PC-3 (cell line): Measurements from ENCODE around the gene VPREB3. TPM values are rescaled to one million over a fixed set of nuclear protein-coding genes. Genes with fewer than 3 reads are reported as not detected.

ENCODE experiments used
- ATAC-seq: fragments of 200-7000 bp; cut with Tn5 transposase; 2 replicates; pipeline ENCODE4 v1.9.1; 2020; ENCODE audit warnings: mild to moderate bottlenecking, moderate library complexity
- BruUV-seq: library from RNA; stranded (reverse); fragments of 400-500 nt; replicated peaks from 2 replicates; lab custom pipeline; 2021; lab: Mats Ljungman, UMichigan
- CTCF ChIA-PET: fragments of 300-600 bp; sonication (Branson Sonifier 250); formaldehyde crosslinking; loops from one replicate; lab custom pipeline; 2022; ENCODE audit warnings: antibody characterized with exemption; lab: Charles Lee
- POLR2A ChIA-PET: fragments of 300-600 bp; sonication (Branson Sonifier 250); formaldehyde crosslinking; loops from one replicate; lab custom pipeline; 2022; ENCODE audit warnings: antibody characterized with exemption; ENCODE audit not compliant: unreplicated experiment; lab: Charles Lee
- DNase-seq: peaks from one replicate; pipeline ENCODE4 v3.0.0-alpha.2; 2015
- H2AFZ ChIP-seq: fragments of 300-600 bp; sonication (generic); 2 replicates; pipeline ENCODE4 v1.6.0; 2016; ENCODE audit warnings: antibody characterized with exemption, low read length
- H3F3A ChIP-seq: fragments of 300-600 bp; sonication (generic); one replicate; pipeline ENCODE4 v1.6.0; 2017; ENCODE audit warnings: antibody characterized with exemption, low read length, control low read depth, mild to moderate bottlenecking; ENCODE audit not compliant: unreplicated experiment
- H3K27ac ChIP-seq: fragments of 300-600 bp; sonication (generic); 2 replicates; pipeline ENCODE4 v1.5.1; 2016; ENCODE audit warnings: mild to moderate bottlenecking, low read length
- H3K27me3 ChIP-seq: fragments of 300-600 bp; sonication (generic); 2 replicates; pipeline ENCODE4 v1.6.1; 2016; ENCODE audit warnings: low read length, mixed read lengths
- H3K36me3 ChIP-seq: fragments of 300-600 bp; sonication (generic); 2 replicates; pipeline ENCODE4 v1.6.1; 2016; ENCODE audit warnings: low read depth, mixed run types, low read length, mixed read lengths
- H3K4me1 ChIP-seq: fragments of 300-600 bp; sonication (generic); 2 replicates; pipeline ENCODE4 v1.5.1; 2016; ENCODE audit warnings: low read length; ENCODE audit not compliant: insufficient read depth
- H3K4me2 ChIP-seq: fragments of 300-600 bp; sonication (generic); 2 replicates; pipeline ENCODE4 v1.6.0; 2016; ENCODE audit warnings: low read length
- H3K4me3 ChIP-seq: fragments of 300-600 bp; sonication (generic); 2 replicates; pipeline ENCODE4 v1.5.1; 2016; ENCODE audit warnings: mild to moderate bottlenecking, low read length, mixed read lengths
- H3K79me2 ChIP-seq: fragments of 300-600 bp; sonication (generic); 2 replicates; pipeline ENCODE4 v1.6.1; 2017; ENCODE audit warnings: low read length, mixed read lengths
- H3K9ac ChIP-seq: fragments of 300-600 bp; sonication (generic); 2 replicates; pipeline ENCODE4 v1.6.0; 2016; ENCODE audit warnings: mild to moderate bottlenecking, low read length
- H3K9me2 ChIP-seq: fragments of 300-600 bp; sonication (generic); replicated peaks from 2 replicates; pipeline ENCODE4 v1.6.1; 2016; ENCODE audit warnings: mixed run types, low read length, mixed read lengths
- H3K9me3 ChIP-seq: fragments of 300-600 bp; sonication (generic); 2 replicates; pipeline ENCODE4 v1.6.1; 2016; ENCODE audit warnings: low read length, mixed read lengths
- H4K20me1 ChIP-seq: fragments of 300-600 bp; sonication (generic); 2 replicates; pipeline ENCODE4 v1.6.1; 2016; ENCODE audit warnings: low read length, mixed read lengths
- CTCF ChIP-seq: fragments of 300-600 bp; sonication (generic); conservative IDR thresholded peaks from 2 replicates; pipeline ENCODE4 v1.5.1; 2017; ENCODE audit warnings: antibody characterized with exemption, low read depth, mild to moderate bottlenecking, low read length
- EZH2 ChIP-seq: fragments of 300-600 bp; sonication (generic); IDR thresholded peaks from one replicate; pipeline ENCODE4 v1.6.1; 2017; ENCODE audit warnings: antibody characterized with exemption, mild to moderate bottlenecking, low read length; ENCODE audit not compliant: unreplicated experiment
- EZH2phosphoT487 ChIP-seq: fragments of 300-600 bp; sonication (generic); IDR thresholded peaks from 2 replicates; pipeline ENCODE4 v1.6.1; 2018; ENCODE audit warnings: mild to moderate bottlenecking, antibody characterized with exemption, low read length, borderline replicate concordance
- intact Hi-C: fragments of 100-400 bp; cut with micrococcal nuclease; formaldehyde crosslinking; loops from 2 replicates; pipeline ENCODE4 v1.9.0; 2023
- total RNA-seq: library from RNA; depleted of rRNA; stranded (reverse); fragments of >200 nt; gene quantifications from 2 replicates; pipeline ENCODE4 v1.2.3, GENCODE V29; 2014

Gene VPREB3
- total RNA-seq, 1 experiment from 2014 or later: 0.77 TPM

DNA sequence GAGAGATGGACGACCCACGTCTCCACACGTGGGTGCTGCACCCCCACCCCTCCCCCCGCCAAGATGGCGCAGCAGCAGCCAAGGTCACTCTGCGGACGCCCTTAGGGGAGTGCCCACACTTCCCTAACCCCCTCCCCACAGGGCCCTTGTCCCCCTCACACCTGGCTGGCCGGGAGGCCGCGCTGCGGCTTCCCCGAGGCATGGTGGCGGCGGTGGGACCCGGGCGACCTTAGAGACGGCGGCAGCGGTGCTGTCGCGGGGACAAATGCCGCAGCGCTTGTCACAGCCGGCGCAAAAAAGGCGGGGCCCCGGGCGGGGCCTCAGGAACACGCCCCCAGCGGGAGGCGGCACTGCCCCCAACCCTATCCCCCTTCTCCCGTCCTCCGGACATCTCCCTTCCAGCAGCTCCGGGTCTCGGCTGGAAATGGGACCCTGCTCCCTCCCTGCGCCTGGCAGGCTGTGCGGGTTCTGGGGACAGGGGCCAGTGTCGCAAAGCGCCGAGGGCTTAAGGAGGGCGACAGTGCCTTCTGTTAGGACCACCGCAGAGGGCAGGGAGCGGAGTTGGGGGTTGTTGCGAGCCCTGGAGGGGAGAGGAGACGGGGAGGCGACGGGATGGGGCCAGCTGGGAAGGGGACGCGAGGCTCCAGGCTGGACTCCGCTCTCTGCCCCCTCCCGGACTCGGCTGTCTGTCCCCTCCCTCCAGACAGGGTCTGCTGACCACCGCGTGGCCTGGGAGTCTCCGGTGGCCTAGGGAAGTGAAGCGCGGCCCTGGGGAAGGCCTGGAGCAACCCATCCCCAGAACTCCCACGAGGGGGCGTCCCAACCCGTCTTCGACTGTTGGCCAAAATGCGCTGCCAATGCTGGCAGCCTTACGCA, 13.7 kb upstream of the VPREB3 start, which contains the start of gene CHCHD10:
Gene CHCHD10, minus strand, starts transcription at position 300 of the 876 bp plus-strand sequence. Its CDS starts 98 bp downstream, at position 202.
- Histone ChIP-seq H3K9ac (peak within 1 kb of the TSS; percentile 86), H3K4me2 (peak within 1 kb of the TSS; percentile 99), H3K27ac (peak within 1 kb of the TSS; percentile 50), H2AFZ (peak within 1 kb of the TSS; percentile 99), H3K4me1 (peaks cover 4% of the 10 kb centered on the region; the same call in 1 of the 2 replicates), H3K79me2 (peaks cover 22% of the 10 kb centered on the region), H3K9me3 (no peaks in the 10 kb centered on the region), H3F3A (no peaks in the 10 kb centered on the region), H3K4me3 (peak within 1 kb of the TSS; percentile 97), H3K27me3 (no peaks in the 10 kb centered on the region), H3K36me3 (peaks cover 5% of the 10 kb centered on the region; the same call in 1 of the 2 replicates), H3K9me2 (no peaks in the 10 kb centered on the region), H4K20me1 (no peaks in the 10 kb centered on the region)
- TF ChIP-seq CTCF (peak; percentile 71), EZH2phosphoT487 (no peak), EZH2 (no peak)
- ChIA-PET CTCF (interaction anchor here (1.0 kb wide), 1 partner anchor 82 kb away, joined by 4 read pairs; no protein-coding TSS in a partner anchor), POLR2A (no interaction called here)
- TSS peak; percentile 77 for BruUV-seq
- peak; percentile 76 for DNase-seq
- ATAC-seq: peak; percentile 66
- intact Hi-C loops: loop anchor here (5.0 kb wide), 1 partner anchor 79 kb away; no protein-coding TSS in a partner anchor

DNA sequence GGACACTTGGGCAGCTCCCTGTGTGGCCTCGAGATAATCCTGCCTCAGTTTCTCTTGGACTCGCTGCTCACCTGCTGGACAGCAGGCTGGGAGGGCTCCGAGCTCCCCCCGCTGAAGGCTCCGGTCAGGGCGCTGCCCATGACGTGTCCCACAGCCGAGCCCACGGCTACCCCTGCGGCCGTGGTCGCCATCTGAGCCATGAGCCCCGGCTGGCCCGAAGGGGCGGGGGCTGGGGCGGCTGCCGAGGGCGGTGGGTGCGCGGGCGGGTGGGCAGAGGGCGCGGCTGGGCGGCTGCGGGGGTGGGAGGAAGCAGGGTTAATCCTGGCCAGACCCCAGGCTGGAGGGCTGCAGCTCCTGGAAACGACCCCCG, 13.1 kb upstream of the VPREB3 start:
- H4K20me1 ChIP-seq: no peaks in the 10 kb centered on the region
- ChIA-PET CTCF (interaction anchor here (1.0 kb wide), 1 partner anchor 82 kb away, joined by 4 read pairs; no protein-coding TSS in a partner anchor), POLR2A (no interaction called here)
- no peaks in the 10 kb centered on the region for H3K9me3 ChIP-seq
- peaks cover 4% of the 10 kb centered on the region; the same call in 1 of the 2 replicates for H3K4me1 ChIP-seq
- H3K79me2 ChIP-seq: peaks cover 22% of the 10 kb centered on the region
- TF ChIP-seq EZH2: no peak
- no peak for TF ChIP-seq EZH2phosphoT487
- no peak for TF ChIP-seq CTCF
- H2AFZ ChIP-seq: peak overlapping the region; percentile 99; the same call in 1 of the 2 replicates
- no peaks in the 10 kb centered on the region for H3F3A ChIP-seq
- ATAC-seq (peak; percentile 3; the same call in 1 of the 2 replicates), DNase-seq (no peak)
- H3K4me2 ChIP-seq: peak overlapping the region; percentile 99
- no peaks in the 10 kb centered on the region for H3K27me3 ChIP-seq
- H3K9me2 ChIP-seq: no peaks in the 10 kb centered on the region
- peaks cover 5% of the 10 kb centered on the region; the same call in 1 of the 2 replicates for H3K36me3 ChIP-seq
- H3K4me3 ChIP-seq: peak overlapping the region; percentile 97
- H3K27ac ChIP-seq: peak overlapping the region; percentile 50
- peak overlapping the region; percentile 86 for H3K9ac ChIP-seq
- intact Hi-C loops: loop anchor here (5.0 kb wide), 1 partner anchor 80 kb away; no protein-coding TSS in a partner anchor
- no TSS peak for BruUV-seq
